Activated T-cell treated with anti-CD3 and anti-CD28 coated beads for 24 hours (primary cell): ENCODE data around the gene COL25A1.

Experiments
- DNase-seq: peaks from one replicate; pipeline ENCODE4 v3.0.0-alpha.2; 2020; ENCODE audit warnings: low read depth

Gene COL25A1

DNA sequence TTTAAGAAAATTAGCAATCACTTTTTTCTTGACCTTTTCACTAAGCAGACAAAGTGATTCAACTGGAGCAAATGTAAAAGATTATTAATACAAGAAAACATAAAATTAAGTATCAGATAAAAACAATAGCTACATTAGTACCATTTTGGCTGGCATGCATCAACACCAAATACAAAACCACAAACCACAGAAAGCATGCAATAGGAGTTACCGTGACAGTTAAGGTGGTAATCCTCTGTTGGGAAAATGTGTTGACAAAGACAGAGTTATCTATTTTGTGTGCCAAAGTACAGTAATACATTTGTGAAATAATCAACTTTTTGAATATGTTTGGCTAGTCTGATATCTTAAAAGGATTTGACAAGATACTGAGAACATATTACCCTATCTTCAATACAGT is 449.8 kb downstream of the COL25A1 start:
- DNase-seq = no peak

DNA sequence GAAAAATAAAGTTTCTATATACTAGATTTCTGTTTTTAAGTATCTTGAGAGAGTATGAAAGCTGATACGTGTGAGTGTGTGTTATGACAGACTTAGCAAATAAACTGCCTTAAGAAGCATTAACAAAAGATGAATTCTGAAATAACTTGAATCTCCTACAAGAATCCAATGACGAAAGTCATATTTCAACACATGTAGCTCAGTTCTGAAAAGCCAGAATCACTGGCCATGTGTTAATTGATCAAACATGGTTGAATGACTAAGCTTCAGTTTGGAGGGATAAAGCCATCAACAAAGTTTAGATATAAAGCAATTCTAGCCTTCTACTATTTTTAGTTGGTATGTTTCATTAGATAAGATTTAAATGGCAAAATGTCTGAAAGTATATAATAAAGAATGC is 451.1 kb downstream of the COL25A1 start:
- DNase-seq = no peak

DNA sequence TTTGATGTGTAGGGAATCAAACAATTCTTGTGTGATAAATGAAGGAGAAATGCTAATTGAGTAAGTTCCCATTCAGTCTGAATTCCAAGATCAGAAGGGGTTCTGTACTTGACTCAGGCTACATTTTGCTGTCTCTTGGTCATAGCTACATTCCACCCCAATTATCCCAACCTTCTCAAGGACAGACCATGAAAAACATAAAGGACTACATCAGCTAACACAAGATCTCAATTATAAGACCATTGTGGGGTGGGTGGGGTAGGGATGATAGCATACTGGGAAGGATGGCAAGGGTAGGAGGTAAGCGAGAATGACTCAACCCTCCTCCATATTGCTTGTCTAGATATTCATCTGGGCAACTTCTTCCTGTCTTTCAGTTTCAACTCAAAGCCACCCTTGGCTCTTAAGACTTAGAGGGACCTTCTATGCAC is 452.2 kb downstream of the COL25A1 start:
- DNase-seq = no peak

DNA sequence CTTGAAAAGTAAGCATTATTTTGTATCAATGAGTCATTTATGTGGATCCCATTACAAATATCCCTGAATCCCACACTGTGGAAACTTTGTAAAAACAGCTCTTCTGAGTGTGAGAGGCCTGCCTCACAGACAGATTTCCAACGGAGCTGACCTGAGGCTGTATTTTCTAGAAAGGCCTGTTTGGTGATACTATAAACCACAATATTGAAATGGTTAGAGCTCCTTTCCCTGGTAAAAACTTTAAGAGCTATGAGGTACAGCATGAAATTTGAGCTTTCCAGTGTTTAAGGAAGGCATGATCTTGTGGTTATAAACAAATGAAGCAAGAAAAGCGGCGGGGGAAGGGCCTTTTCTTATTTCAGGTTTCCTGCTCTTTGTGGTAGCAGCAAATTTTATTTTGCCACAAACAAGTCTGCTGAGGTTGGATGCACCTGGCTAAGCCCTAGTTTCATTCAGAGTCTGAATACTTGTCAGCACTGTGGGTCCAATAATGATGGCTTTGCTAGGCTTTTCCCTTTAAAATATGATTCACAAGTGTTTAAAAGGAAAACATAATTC is 452.8 kb downstream of the COL25A1 start:
- no peak for DNase-seq

DNA sequence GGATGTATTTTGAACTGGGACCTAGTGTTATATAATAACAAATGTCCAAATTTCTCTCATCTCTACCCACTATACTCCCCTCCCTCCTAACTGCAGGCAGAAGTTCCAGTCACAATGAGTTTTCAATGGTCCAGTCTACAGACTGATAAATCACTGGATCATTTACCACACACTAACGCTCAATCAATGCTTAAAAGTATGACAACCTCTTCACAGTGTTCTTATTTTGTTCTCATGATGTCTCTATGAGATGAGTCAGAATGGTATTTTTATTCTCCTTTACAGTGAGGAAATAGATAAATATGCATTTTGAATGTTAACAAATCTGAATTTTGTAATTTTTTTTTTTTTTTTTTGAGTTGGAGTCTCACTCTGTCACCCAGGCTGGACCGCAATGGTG is 455.9 kb downstream of the COL25A1 start:
- no peak for DNase-seq

DNA sequence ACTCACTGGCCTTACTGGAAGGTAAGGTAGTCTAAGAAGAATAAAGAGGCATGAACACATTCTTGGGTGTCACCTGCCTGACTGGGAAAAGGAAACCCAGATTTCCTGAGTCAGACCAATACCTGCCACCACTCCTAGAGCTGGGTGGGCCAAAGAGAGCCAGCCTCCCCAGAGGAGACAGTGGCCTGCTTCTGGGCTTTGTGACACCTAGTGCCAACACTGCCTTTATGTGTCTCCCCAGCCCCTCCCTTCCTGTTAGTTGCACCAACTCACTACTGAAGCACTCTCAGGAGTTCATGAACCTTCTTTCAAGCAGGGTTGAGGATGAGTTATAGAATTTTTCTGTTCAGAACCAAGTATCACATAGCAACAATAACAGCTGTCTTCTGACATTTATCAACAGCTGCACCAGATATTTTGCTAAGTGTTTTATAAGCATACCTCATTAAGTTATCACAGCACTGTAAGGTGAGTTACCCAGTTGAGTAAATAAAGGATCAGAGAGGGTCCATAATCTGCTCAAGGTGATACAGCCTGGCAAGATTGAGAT is 462.0 kb downstream of the COL25A1 start:
- DNase-seq = no peak

DNA sequence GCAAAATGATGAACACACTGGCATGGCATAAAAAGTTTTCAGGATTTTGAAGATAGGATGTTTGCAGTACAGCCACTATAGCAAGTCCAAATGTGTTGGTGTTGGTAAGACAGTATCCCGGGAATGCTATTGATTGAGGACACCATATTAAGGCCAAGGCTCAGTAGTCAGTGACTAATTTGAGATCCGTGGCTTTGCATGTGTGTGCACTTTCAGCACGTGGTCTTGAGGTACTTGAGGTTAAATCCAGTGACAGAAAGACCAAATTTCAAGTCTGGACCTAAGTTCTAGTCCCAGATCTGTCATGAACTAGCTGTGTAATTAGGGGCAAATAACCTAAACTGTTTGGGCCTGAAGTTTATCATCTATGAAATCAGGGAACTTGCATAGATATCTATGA is 463.1 kb downstream of the COL25A1 start:
- no peak for DNase-seq

DNA sequence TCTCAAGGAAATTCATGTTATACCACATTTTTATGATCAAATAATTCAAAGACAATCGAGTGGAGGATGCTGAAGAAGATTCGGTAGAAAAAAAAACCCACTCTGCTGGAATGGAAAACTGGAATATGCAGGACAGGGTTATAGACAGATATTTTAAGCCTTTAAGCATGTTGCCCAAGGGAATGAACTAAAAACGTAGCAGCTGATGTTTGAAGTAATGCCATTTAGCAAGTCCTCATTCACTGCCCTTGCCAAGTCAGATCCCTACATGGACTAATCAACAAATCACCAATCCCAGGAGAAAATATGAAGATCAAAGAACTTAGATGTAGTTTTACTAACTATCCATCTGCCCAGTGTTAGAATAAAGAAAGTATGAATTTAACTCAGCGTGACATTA is 464.0 kb downstream of the COL25A1 start:
- DNase-seq = no peak

DNA sequence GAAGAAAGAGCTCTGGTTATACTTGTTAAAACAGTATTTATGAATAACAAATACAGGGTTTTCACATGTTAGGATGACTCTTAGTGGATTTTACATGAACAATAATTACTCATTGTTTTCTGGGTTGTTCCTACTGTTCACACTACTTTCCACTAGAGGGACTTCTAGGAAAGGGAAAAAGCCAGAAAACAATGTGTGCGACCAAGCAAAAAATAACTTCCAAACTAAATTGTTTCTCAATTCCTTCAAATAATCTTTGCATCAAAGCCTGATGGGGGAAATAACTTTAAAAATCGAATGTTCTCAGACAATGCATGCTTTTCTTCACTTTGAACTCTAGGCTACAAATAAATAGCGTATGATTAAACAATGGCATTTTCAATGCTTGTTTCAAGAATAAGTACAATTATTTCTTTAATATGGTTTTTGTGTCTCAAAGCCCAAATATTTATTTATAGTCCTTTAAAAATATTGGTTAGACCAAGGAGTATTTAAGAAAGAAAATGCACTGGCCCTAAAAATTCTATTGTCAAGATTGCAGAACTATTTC is 467.5 kb downstream of the COL25A1 start:
- no peak for DNase-seq

DNA sequence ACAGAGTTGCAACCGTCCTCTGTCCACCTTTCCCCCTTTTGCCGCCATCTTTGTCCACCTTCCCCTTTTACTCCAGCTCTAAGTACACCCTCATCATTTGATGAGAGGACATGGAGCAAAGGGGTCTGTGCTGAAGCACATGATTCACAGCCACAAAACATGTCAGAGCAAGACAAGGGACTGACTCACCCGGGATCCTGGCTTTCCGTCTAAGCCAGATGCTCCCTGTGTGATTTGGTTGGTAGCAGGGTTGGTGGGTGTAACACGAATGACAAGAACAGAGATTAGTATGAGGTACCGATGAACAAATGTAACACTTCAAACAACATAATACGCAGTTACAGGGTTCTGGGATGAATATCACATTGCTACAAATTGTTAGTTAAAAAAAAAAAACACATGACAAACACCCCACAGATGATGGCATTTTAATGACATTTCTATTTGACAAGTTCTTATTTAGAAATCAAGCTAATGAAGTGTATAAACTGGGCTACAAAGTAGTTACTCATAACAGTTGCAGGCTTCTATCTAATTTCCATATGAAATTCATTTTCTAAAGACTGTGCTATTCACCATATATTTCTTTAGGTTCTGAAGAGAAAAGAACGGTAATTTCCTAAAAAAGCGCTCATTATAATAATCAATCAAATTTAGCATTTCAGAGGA is 468.2 kb downstream of the COL25A1 start:
- no peak for DNase-seq

DNA sequence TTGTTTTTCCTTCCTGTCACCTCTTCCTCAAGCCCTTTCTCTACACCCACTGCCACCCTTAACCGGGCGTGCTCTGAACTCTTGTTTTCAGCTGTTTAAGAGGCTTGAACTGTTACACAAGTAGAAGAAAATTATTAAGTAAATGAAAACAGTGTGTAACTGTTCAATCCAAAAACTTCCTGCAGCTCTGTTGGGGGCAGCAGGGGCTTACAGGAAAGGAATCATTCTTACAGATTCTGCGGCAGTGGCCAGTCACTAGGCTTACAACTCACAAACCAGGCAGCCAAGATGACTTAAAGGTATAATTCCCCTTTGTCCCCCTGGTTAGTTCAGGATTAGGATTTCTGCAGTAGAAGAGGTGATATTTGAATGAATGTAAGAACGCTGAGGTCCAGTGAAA is 469.4 kb downstream of the COL25A1 start:
- no peak for DNase-seq

DNA sequence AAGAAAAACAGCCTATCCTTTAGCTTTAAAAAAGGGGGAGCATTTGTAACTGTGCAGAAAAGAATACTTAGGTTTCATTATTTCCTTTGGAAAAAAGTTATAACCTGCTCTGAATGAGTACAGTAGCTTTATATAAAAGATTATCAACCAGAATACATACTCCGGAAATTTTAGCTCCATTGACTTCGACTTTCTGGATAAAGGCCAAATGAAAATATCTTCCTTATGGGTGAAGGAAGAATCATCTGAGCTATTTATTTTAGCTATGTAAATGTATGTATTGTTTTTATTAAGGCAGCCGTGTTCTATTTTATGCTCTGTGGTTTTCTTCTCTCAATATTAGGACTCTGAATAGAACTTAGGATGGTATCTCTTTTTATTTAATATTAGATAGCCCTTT is 470.6 kb downstream of the COL25A1 start:
- DNase-seq = no peak

DNA sequence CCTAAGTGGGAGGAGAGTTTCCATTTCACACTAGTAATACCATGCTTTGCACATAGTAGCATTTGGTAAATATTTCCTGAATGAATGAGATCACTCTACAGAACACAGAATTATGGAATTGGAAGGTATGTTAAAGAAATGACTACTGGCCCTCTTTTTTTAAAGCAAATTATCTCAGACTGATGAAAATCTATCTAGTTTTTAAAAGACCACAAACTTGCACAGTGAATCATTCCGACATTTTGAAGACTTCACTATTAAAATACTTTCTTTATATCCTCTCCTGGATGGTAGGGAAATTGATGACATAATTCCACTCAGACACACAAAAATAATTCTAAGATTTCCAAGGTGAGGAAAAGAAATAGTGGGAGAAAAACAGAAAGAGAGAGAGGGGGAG is 471.2 kb downstream of the COL25A1 start:
- no peak for DNase-seq

DNA sequence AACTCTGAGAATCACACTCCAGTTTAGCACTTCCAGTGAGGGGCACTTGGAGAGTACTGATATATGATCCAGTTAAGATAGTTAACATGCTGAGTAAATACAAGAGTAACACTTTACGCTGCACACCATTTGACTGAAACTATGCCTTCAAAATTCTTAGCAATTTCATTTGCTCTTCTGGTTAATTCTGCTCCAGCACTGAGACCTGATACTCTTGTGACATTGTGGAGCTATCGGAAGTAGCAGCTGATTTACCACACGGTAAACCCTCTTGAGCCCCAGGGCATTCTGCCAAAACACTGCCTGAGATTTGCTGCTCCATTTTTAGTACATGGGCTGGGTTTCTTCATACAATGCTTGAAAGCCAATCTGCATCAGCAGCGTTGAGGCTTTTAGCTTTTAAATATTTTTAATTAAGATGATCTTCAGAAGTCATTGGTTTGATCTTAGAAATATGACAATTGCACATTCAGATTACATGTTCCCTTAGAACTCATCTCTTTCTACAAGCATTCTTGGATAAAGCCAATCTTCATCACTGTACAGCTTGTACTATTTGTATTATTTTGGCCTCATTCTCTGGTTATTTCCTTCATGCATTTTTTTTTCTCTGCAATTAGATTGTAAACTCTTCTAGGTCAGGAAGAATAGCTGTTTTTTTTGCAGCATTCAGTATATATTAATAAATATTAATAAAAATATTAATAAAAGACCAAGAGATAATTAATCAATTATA is 471.8 kb downstream of the COL25A1 start:
- no peak for DNase-seq

DNA sequence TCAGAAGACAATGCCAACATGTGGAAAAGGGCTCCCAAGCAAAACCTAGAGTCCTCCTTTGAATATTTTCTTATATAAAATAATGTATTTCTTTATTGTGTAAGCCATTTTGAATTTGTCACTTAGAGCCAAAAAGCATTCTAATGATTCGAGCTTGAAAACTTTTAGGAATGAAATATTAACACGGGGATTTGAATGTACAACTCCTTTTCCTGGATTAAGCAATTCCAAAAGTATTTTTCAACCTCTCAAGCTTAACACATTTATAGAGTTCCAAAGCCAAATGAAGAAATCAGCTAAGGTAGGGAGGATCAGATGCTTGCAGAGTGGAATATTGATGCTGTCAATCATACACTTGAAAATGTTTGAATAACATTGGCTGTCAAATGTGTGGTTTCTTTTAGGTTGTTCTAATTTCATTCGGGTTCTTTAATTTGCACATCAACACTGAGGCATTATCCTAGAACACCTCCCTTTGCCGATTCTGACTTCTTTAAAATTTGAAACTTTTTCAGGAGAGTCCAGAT is 472.4 kb downstream of the COL25A1 start:
- no peak for DNase-seq

DNA sequence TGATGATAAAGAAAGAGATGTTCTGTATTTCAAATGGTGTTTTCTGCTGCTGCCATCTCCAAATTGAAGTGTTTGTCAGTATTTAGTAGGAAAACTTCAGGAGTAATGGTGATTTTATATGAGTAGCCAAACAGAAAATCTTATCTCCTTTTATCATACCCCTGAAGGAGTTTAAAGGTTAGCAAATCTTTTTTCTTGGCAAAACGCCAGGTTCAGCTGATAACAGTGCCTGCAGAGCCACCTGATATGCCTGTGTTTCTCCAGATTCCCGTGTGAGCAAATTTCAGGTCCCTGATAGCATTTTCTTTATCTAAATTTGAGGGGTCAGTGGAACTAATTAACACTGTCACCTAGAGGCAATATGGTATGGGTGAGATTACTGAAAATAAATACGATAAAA is 473.8 kb downstream of the COL25A1 start:
- no peak for DNase-seq

DNA sequence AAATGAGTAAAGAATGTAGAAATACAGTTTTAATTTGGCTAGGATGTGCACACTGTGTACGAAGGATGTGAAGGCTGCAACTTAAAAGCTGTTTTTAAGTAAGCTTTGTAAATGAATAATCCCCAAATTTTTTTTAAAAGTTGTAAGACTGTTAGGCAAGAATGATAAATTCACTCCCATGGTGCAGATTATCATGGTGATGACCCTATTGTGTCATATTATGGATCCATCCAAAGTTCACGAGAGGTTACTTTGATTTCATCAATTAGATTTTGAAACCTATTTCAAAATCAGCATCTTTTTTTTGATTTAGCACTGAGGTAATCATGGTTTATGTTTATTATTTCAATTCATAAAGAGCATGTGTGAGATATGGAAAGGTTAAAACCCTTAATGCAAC is 476.7 kb downstream of the COL25A1 start:
- DNase-seq = no peak

DNA sequence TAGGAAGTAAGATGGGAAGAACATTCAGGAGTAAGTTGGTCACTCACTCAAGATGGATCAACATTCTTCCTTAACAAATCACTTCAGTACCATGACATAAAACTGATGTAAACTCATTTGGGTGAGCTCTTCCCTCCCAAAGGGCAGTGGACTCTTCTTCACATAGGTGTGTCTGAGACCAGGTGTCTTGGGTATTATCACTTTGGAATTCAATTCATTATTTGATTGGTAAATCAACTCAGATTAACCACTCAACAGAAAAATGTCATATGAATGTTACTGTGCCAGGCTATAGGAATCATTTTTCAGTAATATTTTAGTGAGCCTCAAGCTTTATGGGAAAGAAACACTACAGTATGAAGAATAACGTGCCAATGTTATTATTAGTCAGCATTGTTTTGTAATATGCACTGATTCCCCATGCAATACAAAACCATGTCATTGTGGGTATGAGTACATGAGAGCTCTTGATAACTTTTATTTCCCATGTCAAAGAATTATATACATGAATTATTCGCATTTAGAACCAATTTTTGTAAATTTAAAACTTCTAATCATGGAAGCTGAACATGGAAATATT is 481.0 kb downstream of the COL25A1 start:
- DNase-seq = no peak

DNA sequence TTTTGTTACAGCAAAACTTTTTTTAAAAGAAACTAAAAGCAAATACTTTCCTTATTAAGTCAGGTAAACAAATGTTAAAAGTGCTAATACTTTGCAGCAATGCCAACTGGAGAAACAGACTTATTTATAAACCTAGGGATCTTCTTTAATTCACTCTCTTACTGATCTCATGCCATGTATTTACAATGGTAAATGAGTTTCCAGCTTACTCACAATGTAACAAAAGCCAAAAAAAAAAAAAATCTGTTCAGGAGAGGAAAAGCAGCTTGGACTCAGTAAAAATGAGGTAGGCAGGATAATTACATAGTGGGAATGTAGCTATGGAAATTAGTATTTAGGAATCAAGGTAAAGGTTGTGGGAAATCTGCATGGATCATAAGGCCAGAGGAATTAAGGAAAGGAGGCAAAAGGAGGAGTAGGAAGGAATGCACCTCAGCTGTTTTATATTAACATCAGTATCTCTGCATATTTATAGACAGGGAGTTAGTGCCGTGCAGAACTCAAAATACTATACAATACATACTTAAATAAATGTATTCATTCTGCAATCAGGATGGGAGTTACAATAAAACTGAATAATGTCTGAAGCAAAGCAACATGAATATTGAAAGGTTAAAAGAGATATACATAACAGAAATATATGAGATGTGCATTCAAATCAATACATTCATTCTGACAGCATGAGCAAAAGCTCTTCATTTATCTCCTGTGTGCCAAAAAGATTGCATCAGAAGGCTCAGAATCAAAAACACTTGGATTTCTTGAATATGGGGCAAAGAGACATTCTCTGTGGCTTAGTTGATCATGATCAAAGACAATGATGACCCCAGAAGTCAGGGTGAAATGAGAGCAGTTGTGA is 481.7 kb downstream of the COL25A1 start:
- no peak for DNase-seq

DNA sequence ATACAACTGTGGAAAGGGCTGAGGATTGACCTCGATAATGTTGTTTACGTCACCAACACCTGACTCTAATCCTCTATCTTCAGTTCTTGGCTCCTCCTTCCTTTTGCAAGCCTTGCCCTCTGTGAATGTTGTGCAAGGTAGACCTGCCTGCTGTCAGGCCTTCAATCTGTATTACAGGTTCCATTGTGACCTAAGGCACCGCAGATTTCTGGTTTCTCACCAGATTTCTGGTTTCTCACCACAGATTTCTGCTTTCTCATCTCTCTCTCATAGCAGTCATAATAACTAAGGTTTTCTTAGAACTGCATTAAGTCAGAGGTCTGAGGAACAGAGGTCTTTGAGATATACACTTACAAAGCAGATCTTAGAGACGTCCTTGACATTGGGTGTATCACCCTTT is 488.1 kb downstream of the COL25A1 start:
- no peak for DNase-seq

DNA sequence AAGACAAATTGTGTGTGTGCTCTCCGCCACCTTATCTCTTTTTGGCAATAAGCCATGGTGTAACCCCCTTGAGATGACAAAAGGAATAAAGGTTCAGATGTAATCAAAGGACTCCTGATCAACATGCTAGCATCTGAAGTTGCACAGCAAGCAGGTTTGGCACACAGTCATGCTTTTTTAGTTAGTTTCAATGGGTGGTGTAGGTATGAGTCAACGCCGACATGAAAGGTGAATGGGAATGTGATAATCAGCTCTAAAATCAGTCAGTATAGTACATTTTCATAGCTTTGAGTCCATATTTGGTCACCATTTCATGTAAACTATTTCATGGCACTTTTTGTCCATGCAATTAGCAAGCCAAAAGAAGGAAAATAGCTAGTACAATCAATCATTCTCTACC is 489.2 kb downstream of the COL25A1 start:
- no peak for DNase-seq
